ENCODE results near the gene ABAT. TPM values are rescaled to one million over a fixed set of nuclear protein-coding genes. Genes with fewer than 3 reads are reported as not detected.

ABAT gene
- total RNA-seq, 1 experiment from 2014 or later = 6.9 TPM

DNA sequence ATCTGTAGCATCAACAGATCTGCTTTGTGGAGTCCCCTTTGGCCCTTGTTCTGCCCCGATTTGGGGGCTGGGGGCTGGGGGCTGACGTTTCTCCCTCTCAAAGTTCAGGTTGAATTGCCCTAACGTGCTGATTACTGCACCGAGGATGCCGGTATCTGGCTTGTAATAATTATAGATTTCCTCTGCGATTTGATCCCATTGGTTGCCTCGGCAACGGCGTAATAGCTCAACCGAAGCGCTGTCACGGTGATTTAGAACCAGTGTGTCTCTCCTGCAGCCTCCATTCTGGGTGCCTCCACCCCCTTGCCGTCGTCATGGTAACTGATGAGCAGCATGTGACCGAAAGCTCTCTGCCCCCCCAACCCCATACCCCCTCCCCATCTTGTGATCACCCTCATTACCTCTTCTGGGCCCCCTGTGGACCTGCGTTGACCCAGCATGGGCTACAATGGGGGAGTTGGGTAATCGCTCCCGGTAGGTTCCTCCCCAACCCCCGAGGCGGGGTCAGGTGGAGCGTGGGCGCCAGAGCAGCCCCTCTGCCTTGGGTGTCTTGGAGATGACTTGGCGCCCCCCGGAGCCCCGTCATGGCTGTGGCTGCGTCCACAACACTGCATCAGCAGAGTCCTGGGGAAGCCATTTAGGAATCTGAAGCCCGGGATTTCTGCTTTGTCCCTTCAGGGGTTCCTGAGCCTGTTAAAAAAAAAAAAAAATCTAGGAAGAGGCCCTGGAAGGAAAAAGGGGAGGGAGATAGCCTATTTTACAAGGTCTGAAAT lies 38.4 kb downstream of the ABAT start:
- Histone ChIP-seq H3K4me3 (ENCODE audit: low read depth, low read length, poor library complexity, severe bottlenecking) (peak overlapping the region; percentile 17), H3K27ac (ENCODE audit: low read depth, low read length, poor library complexity, severe bottlenecking) (no peak overlapping the region), H3K9me3 (ENCODE audit: low read depth, low read length, poor library complexity, severe bottlenecking) (no peaks in the 10 kb centered on the region), H3K4me1 (ENCODE audit: insufficient read depth, low read length, poor library complexity, severe bottlenecking) (peaks cover 10% of the 10 kb centered on the region), H3K36me3 (ENCODE audit: insufficient read depth, low read length, poor library complexity, severe bottlenecking) (no peaks in the 10 kb centered on the region), H3K27me3 (replicated peaks; ENCODE audit: insufficient read depth, low read depth, low read length, poor library complexity) (no peaks in the 10 kb centered on the region)
- CTCF ChIA-PET = no interaction called here
- POLR2A ChIA-PET (ENCODE audit: low non-redundant PET) = interaction anchor here (0.6 kb wide), 1 partner anchor 226 kb away, joined by 3 read pairs; no protein-coding TSS in a partner anchor
- intact Hi-C loops (cut with micrococcal nuclease; ENCODE audit: unreplicated experiment) = no loop called here
- BruUV-seq (replicated peaks) = no TSS peak
- DNase-seq (ENCODE audit: low spot score) = peak; percentile 58
- TF ChIP-seq EZH2 (IDR thresholded peaks at IDR 0.05; ENCODE audit: borderline replicate concordance, low read depth, low read length, poor library complexity, severe bottlenecking) = no peak
- TF ChIP-seq, protein P1, sequence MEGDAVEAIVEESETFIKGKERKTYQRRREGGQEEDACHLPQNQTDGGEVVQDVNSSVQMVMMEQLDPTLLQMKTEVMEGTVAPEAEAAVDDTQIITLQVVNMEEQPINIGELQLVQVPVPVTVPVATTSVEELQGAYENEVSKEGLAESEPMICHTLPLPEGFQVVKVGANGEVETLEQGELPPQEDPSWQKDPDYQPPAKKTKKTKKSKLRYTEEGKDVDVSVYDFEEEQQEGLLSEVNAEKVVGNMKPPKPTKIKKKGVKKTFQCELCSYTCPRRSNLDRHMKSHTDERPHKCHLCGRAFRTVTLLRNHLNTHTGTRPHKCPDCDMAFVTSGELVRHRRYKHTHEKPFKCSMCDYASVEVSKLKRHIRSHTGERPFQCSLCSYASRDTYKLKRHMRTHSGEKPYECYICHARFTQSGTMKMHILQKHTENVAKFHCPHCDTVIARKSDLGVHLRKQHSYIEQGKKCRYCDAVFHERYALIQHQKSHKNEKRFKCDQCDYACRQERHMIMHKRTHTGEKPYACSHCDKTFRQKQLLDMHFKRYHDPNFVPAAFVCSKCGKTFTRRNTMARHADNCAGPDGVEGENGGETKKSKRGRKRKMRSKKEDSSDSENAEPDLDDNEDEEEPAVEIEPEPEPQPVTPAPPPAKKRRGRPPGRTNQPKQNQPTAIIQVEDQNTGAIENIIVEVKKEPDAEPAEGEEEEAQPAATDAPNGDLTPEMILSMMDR (conservative IDR thresholded peaks at IDR 0.05; ENCODE audit: low read depth, low read length) = no peak

DNA sequence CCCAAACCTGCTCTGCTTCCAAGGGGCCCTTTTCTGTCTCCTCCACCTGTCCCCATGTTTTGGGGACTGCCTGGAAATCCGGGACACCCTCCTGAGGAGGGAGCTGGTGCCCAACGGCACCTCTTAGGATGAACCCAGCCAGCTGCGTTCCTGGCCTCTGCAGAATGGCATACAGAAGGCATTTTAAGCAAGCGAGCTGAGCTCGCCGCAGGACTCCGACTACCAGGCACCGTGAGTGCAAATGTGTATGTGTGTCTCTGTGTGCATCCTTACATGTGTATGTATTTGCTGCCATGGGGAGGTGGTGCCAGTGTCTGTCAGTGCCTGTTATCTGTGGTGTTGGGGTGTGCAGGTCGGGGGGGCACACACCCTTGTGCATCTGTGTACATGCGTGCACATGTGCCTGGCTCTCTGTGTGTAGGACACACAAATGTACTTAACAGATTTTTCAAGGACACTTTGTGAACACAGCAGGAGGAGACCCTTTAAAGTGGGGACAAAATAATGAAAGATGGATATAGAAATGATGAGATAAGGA lies 39.3 kb downstream of the ABAT start:
- DNase-seq (ENCODE audit: low spot score) = no peak
- no peaks in the 10 kb centered on the region for H3K9me3 ChIP-seq (ENCODE audit: low read depth, low read length, poor library complexity, severe bottlenecking)
- no peak overlapping the region for H3K27ac ChIP-seq (ENCODE audit: low read depth, low read length, poor library complexity, severe bottlenecking)
- ChIA-PET CTCF (no interaction called here), POLR2A (ENCODE audit: low non-redundant PET) (no interaction called here)
- H3K4me3 ChIP-seq (ENCODE audit: low read depth, low read length, poor library complexity, severe bottlenecking) = no peak overlapping the region
- intact Hi-C loops (cut with micrococcal nuclease; ENCODE audit: unreplicated experiment) = no loop called here
- H3K4me1 ChIP-seq (ENCODE audit: insufficient read depth, low read length, poor library complexity, severe bottlenecking) = peaks cover 10% of the 10 kb centered on the region
- H3K36me3 ChIP-seq (ENCODE audit: insufficient read depth, low read length, poor library complexity, severe bottlenecking) = no peaks in the 10 kb centered on the region
- TF ChIP-seq, protein P1 (conservative IDR thresholded peaks at IDR 0.05; ENCODE audit: low read depth, low read length) = no peak
- no peak for TF ChIP-seq EZH2 (IDR thresholded peaks at IDR 0.05; ENCODE audit: borderline replicate concordance, low read depth, low read length, poor library complexity, severe bottlenecking)
- no peaks in the 10 kb centered on the region for H3K27me3 ChIP-seq (replicated peaks; ENCODE audit: insufficient read depth, low read depth, low read length, poor library complexity)
- BruUV-seq (replicated peaks) = no TSS peak

- H3K9me3 ChIP-seq (ENCODE audit: low read depth, low read length, poor library complexity, severe bottlenecking) = no peaks in the 10 kb centered on the region
- no peak overlapping the region for H3K4me3 ChIP-seq (ENCODE audit: low read depth, low read length, poor library complexity, severe bottlenecking)
- H3K4me1 ChIP-seq (ENCODE audit: insufficient read depth, low read length, poor library complexity, severe bottlenecking) = peaks cover 10% of the 10 kb centered on the region
- no TSS peak for BruUV-seq (replicated peaks)
- no peaks in the 10 kb centered on the region for H3K36me3 ChIP-seq (ENCODE audit: insufficient read depth, low read length, poor library complexity, severe bottlenecking)
- intact Hi-C loops (cut with micrococcal nuclease; ENCODE audit: unreplicated experiment) = no loop called here
- DNase-seq (ENCODE audit: low spot score) = no peak
- H3K27ac ChIP-seq (ENCODE audit: low read depth, low read length, poor library complexity, severe bottlenecking) = no peak overlapping the region
- TF ChIP-seq, protein P1 (conservative IDR thresholded peaks at IDR 0.05; ENCODE audit: low read depth, low read length) = no peak
- TF ChIP-seq EZH2 (IDR thresholded peaks at IDR 0.05; ENCODE audit: borderline replicate concordance, low read depth, low read length, poor library complexity, severe bottlenecking) = no peak
- H3K27me3 ChIP-seq (replicated peaks; ENCODE audit: insufficient read depth, low read depth, low read length, poor library complexity) = no peaks in the 10 kb centered on the region
- ChIA-PET POLR2A (ENCODE audit: low non-redundant PET) (no interaction called here), CTCF (no interaction called here)
Observed at GRCh38 chr16:8714174-8714573, 39.8 kb downstream of the ABAT start.
